ENCODE data around the gene NNT.
"Not testable (repeated sequence)": the region's sequence is repeated elsewhere in the genome, so short reads cannot be mapped to it uniquely, and the experiment has no call there.

Gene NNT

DNA sequence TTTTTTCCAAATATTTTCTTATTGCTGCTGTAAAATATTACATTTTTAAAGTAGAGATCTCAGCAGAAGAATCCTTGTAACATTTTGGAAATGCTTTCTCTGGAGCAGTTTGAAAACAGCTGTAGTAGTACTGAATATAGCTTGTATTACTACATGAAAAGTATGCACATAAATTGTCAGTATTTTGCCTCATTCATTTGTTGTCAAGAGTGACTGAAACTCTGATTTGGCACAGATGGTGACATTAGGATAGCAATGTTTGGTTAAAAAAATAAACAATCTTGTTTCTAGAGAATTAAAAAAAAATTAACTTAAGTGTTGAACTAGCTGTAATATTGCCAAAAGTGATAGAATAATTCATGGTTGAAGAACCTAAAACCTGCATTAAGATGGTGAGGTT is 90.4 kb downstream of the NNT start:
- Mint-ChIP-seq H3K4me3 (no peak overlapping the region), H3K9me3 (peaks cover 16% of the 10 kb centered on the region), H3K27ac (no peak overlapping the region), H3K4me1 (peaks cover 28% of the 10 kb centered on the region), H3K27me3 (no peaks in the 10 kb centered on the region), H3K36me3 (peaks cover 53% of the 10 kb centered on the region)

DNA sequence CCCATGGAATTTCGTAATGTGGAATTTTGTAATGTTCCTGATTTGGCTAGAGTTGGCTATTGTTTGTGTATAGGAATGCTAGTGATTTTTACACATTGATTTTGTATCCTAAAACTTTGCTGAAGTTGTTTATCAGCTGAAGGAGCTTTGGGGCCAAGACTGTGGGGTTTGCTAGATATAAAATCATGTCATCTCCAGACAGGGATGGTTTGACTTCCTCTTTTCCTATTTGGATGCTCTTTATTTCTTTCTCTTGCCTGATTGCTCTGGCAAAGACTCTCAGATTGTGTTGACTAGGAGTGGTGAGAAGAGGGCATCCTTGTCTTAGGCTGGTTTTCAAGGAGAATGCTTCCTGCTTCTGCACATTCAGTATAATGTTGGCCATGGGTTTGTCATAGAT is 91.0 kb downstream of the NNT start:
- Mint-ChIP-seq H3K36me3 (peaks cover 48% of the 10 kb centered on the region), H3K9me3 (peaks cover 16% of the 10 kb centered on the region), H3K4me1 (peaks cover 25% of the 10 kb centered on the region), H3K27ac (no peak overlapping the region), H3K4me3 (no peak overlapping the region), H3K27me3 (no peaks in the 10 kb centered on the region)

GRCh38 chr5:43696444-43696843 is 93.5 kb downstream of the NNT start:
- H3K4me3 Mint-ChIP-seq, H3K27ac Mint-ChIP-seq, H3K27me3 Mint-ChIP-seq: not testable (repeated sequence)
- peaks cover 38% of the 10 kb centered on the region for H3K36me3 Mint-ChIP-seq
- H3K9me3 Mint-ChIP-seq = peaks cover 16% of the 10 kb centered on the region
- peaks cover 18% of the 10 kb centered on the region for H3K4me1 Mint-ChIP-seq

- H3K4me1 Mint-ChIP-seq = peaks cover 4% of the 10 kb centered on the region
- no peak overlapping the region for H3K27ac Mint-ChIP-seq
- peaks cover 6% of the 10 kb centered on the region for H3K9me3 Mint-ChIP-seq
- H3K27me3 Mint-ChIP-seq = no peaks in the 10 kb centered on the region
- H3K36me3 Mint-ChIP-seq = peaks cover 33% of the 10 kb centered on the region
- H3K4me3 Mint-ChIP-seq = no peak overlapping the region
Measured at GRCh38 chr5:43699910-43700309, 96.9 kb downstream of the NNT start.

- H3K4me1 Mint-ChIP-seq = peaks cover 4% of the 10 kb centered on the region
- H3K4me3 Mint-ChIP-seq = no peak overlapping the region
Measured at GRCh38 chr5:43700601-43701000, 97.6 kb downstream of the NNT start.

GRCh38 chr5:43701227-43701626 is 98.2 kb downstream of the NNT start:
- no peaks in the 10 kb centered on the region for H3K27me3 Mint-ChIP-seq
- H3K27ac Mint-ChIP-seq = no peak overlapping the region
- peaks cover 7% of the 10 kb centered on the region for H3K9me3 Mint-ChIP-seq
- H3K4me3 Mint-ChIP-seq = no peak overlapping the region
- H3K4me1 Mint-ChIP-seq = peaks cover 4% of the 10 kb centered on the region
- H3K36me3 Mint-ChIP-seq = peaks cover 31% of the 10 kb centered on the region

More at GRCh38 chr5:43700601-43701000, 97.6 kb downstream of the NNT start:
- H3K36me3 Mint-ChIP-seq = peaks cover 34% of the 10 kb centered on the region
- peaks cover 12% of the 10 kb centered on the region for H3K9me3 Mint-ChIP-seq
- H3K27ac Mint-ChIP-seq = no peak overlapping the region
- no peaks in the 10 kb centered on the region for H3K27me3 Mint-ChIP-seq

DNA sequence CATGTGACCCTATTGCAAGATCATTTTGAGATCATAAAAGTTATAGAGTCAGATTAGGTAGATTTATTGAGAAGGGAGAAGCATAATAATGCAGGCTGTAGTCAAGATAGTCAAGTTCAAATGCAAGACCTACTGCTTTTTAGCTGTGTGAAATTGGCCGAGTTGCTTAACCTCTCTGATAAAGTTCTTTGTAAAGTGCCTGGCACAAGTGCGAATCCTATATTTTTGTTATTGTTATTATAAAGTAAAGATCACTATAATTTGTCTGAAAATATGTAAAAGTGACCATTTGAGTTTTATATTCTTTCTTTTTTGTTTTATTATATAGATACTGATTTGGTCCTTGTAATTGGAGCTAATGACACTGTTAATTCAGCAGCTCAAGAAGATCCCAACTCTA is 99.3 kb downstream of the NNT start:
- Mint-ChIP-seq H3K27ac (no peak overlapping the region), H3K36me3 (peaks cover 29% of the 10 kb centered on the region), H3K9me3 (peaks cover 7% of the 10 kb centered on the region), H3K4me3 (no peak overlapping the region), H3K27me3 (no peaks in the 10 kb centered on the region), H3K4me1 (peaks cover 4% of the 10 kb centered on the region)

DNA sequence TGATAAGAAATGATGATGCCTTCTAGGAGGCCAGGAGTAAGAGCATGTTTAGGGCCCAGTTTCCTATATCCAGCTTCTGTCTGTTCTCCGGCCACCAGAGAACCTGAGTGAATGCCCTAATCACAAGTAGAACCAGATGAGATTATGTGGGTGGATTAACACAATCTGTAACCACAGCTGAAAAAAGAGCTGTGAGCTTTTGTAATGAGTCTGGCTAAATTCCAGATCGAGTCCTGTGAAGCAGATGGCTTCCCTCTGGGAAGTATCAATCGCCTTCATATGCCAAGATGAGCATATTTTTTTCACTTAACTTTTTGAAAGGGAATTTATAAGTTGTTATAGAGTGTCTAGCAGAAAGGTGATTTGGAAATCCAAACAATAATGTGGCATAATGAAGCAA is 99.8 kb downstream of the NNT start:
- H3K27ac Mint-ChIP-seq = no peak overlapping the region
- H3K4me3 Mint-ChIP-seq = no peak overlapping the region
- H3K4me1 Mint-ChIP-seq = no peaks in the 10 kb centered on the region
- no peaks in the 10 kb centered on the region for H3K27me3 Mint-ChIP-seq
- peaks cover 7% of the 10 kb centered on the region for H3K9me3 Mint-ChIP-seq
- peaks cover 26% of the 10 kb centered on the region for H3K36me3 Mint-ChIP-seq

DNA sequence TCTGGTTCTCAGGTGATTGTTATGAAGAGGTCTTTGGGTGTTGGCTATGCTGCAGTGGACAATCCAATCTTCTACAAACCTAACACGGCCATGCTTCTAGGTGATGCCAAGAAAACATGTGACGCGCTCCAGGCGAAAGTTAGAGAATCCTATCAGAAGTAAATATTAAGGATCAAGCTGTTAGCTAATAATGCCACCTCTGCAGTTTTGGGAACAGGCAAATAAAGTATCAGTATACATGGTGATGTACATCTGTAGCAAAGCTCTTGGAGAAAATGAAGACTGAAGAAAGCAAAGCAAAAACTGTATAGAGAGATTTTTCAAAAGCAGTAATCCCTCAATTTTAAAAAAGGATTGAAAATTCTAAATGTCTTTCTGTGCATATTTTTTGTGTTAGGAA is 101.3 kb downstream of the NNT start:
- H3K36me3 Mint-ChIP-seq = peaks cover 26% of the 10 kb centered on the region

DNA sequence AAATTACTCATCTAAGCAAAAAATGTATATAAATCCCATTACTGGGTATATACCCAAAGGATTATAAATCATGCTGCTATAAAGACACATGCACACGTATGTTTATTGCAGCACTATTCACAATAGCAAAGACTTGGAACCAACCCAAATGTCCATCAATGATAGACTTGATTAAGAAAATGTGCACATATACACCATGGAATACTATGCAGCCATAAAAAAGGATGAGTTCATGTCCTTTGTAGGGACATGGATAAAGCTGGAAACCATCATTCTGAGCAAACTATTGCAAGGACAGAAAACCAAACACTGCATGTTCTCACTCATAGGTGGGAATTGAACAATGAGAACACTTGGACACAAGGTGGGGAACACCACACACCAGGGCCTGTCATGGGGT is 103.6 kb downstream of the NNT start:
- not testable (repeated sequence) for H3K4me1 Mint-ChIP-seq, H3K9me3 Mint-ChIP-seq, H3K27ac Mint-ChIP-seq, H3K27me3 Mint-ChIP-seq, H3K4me3 Mint-ChIP-seq
- H3K36me3 Mint-ChIP-seq = peaks cover 18% of the 10 kb centered on the region

More for the DNA sequence above, 101.3 kb downstream of the NNT start:
- Mint-ChIP-seq H3K4me1 (no peaks in the 10 kb centered on the region), H3K27ac (no peak overlapping the region), H3K27me3 (no peaks in the 10 kb centered on the region), H3K9me3 (peaks cover 7% of the 10 kb centered on the region), H3K4me3 (no peak overlapping the region)

- no peaks in the 10 kb centered on the region for H3K4me1 Mint-ChIP-seq
- no peaks in the 10 kb centered on the region for H3K36me3 Mint-ChIP-seq
Measured at GRCh38 chr5:43711496-43711895, 108.5 kb downstream of the NNT start.

GRCh38 chr5:43712081-43712480 is 109.1 kb downstream of the NNT start:
- Mint-ChIP-seq H3K9me3 (no peaks in the 10 kb centered on the region), H3K4me3 (no peak overlapping the region), H3K36me3 (no peaks in the 10 kb centered on the region), H3K27ac (no peak overlapping the region), H3K4me1 (no peaks in the 10 kb centered on the region), H3K27me3 (no peaks in the 10 kb centered on the region)

More at GRCh38 chr5:43711496-43711895, 108.5 kb downstream of the NNT start:
- Mint-ChIP-seq H3K27ac (no peak overlapping the region), H3K4me3 (no peak overlapping the region), H3K27me3 (no peaks in the 10 kb centered on the region), H3K9me3 (no peaks in the 10 kb centered on the region)

- not testable (repeated sequence) for H3K4me1 Mint-ChIP-seq, H3K9me3 Mint-ChIP-seq, H3K36me3 Mint-ChIP-seq, H3K4me3 Mint-ChIP-seq, H3K27ac Mint-ChIP-seq, H3K27me3 Mint-ChIP-seq
Measured at GRCh38 chr5:43719783-43720182, 116.8 kb downstream of the NNT start.

GRCh38 chr5:43728581-43728980 is 125.6 kb downstream of the NNT start:
- Mint-ChIP-seq H3K27me3 (peaks cover 11% of the 10 kb centered on the region), H3K36me3 (no peaks in the 10 kb centered on the region), H3K9me3 (no peaks in the 10 kb centered on the region), H3K4me1 (no peaks in the 10 kb centered on the region), H3K27ac (no peak overlapping the region), H3K4me3 (no peak overlapping the region)

DNA sequence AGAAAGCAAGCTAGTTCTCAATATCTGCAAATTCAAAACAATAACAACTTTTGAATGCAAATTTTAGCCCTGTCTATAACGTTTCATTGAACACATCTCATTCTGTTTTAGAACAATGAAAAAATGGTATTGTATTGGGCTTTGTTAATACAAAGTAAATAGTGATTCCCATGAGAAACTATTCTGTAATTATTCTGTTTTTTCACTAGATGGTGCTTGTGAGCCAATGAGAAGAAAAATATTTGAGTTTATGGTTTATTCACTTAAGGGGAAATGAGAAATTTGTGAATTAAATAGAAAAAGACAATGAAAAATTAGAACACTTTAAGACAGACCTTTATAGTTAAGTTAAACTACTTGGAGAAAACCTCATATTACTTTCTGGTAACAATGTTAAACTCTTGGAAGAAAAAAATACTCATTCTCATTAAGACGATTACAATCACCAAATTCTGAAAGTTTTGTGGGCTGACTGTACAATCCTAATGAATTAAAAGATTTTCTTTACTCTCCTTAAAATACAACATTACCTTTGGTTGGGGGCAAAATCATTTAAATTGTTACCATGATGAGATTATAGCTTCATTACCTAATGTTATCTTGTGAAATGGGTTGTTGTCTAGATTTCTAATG is 127.0 kb downstream of the NNT start:
- Mint-ChIP-seq H3K36me3 (no peaks in the 10 kb centered on the region), H3K4me3 (no peak overlapping the region), H3K9me3 (no peaks in the 10 kb centered on the region), H3K4me1 (no peaks in the 10 kb centered on the region), H3K27me3 (peaks cover 9% of the 10 kb centered on the region), H3K27ac (no peak overlapping the region)

- Mint-ChIP-seq H3K4me3 (no peak overlapping the region), H3K27me3 (peaks cover 9% of the 10 kb centered on the region), H3K27ac (no peak overlapping the region), H3K9me3 (no peaks in the 10 kb centered on the region), H3K4me1 (no peaks in the 10 kb centered on the region), H3K36me3 (no peaks in the 10 kb centered on the region)
Measured at GRCh38 chr5:43730832-43731342, 127.9 kb downstream of the NNT start.

DNA sequence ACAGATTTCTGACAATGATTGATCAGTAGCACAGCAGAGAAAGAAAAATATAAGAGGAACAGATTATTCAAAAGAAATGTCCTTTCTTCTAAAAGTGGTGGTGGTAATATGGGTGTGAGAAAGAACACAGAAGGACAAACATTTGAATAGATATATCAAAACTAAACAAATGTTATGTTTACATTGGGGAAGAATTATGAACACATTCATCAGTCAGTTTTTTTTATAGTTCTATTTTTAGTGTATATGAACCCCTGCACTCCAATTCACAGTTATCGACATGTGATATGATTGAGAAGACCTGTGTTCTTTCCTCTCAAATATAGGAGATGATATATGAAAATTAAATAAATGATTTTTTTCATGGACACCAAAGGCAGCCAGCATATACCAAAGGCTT is 128.6 kb downstream of the NNT start:
- H3K9me3 Mint-ChIP-seq = no peaks in the 10 kb centered on the region
- H3K4me3 Mint-ChIP-seq = no peak overlapping the region
- peaks cover 9% of the 10 kb centered on the region for H3K27me3 Mint-ChIP-seq
- H3K36me3 Mint-ChIP-seq = no peaks in the 10 kb centered on the region
- no peak overlapping the region for H3K27ac Mint-ChIP-seq
- H3K4me1 Mint-ChIP-seq = no peaks in the 10 kb centered on the region
